Measurements from ENCODE around the gene TWNK. TPM values are rescaled to one million over a fixed set of nuclear protein-coding genes. Genes with fewer than 3 reads are reported as not detected.

Gene TWNK
- total and polyA plus RNA-seq, 2 of the 4 experiments (the other 2 are of a cell fraction): 7.7 to 8.8 TPM

- no peak overlapping the region for H3K4me3 ChIP-seq (ENCODE audit: insufficient read depth, low read depth, low read length)
- no peak overlapping the region for H3K9ac ChIP-seq (ENCODE audit: low read depth, low read length)
- TF ChIP-seq CEBPB (IDR thresholded peaks at IDR 0.05; ENCODE audit: low read depth, low read length): no peak
- no peak for TF ChIP-seq USF2 (IDR thresholded peaks at IDR 0.05; ENCODE audit: low read depth, low read length)
- H3K18ac ChIP-seq (ENCODE audit: low read depth, low read length): no peak overlapping the region
- no peak overlapping the region for H2AFZ ChIP-seq (replicated peaks; ENCODE audit: low read length, poor library complexity)
- dilution Hi-C loops (cut with HindIII; ENCODE audit: low sequenced_read_pairs, unreplicated experiment) (no loop called here), intact Hi-C loops (cut with micrococcal nuclease) (no loop called here), in situ Hi-C loops (cut with MboI; ENCODE audit: low sequenced_read_pairs) (no loop called here)
- H3K4ac ChIP-seq (ENCODE audit: low read depth, low read length): no peak overlapping the region
- WGBS, 2 experiments (ENCODE audit: extremely low coverage in 2 of 2, insufficient read length in 1 of 2): 70% methylated on average over 3 of the region's 4 CpGs; no CpG with 5 or more reads in 1 of the 2 experiments
- no peak overlapping the region for H2AK5ac ChIP-seq (ENCODE audit: low read depth, low read length)
- H4K20me1 ChIP-seq (ENCODE audit: insufficient read depth, low read length): no peaks in the 10 kb centered on the region
- H3K9me3 ChIP-seq (ENCODE audit: control insufficient read depth, insufficient read depth, low read length): no peaks in the 10 kb centered on the region
- H3K27me3 ChIP-seq (ENCODE audit: control insufficient read depth, insufficient read depth, low read length): no peaks in the 10 kb centered on the region
- no peaks in the 10 kb centered on the region for H3K79me1 ChIP-seq (ENCODE audit: low read depth in 1 of 2, low read length in 2 of 2)
- no peak overlapping the region; the same call in 1 of the 2 replicates for H3K23ac ChIP-seq (ENCODE audit: low read depth, low read length)
- no peak overlapping the region for H4K8ac ChIP-seq (ENCODE audit: low read depth in 2 of 2, low read length in 2 of 2)
- no peak overlapping the region for H4K91ac ChIP-seq (ENCODE audit: insufficient read depth, low read depth, low read length)
- no peak for DNase-seq
- H3K9me1 ChIP-seq (ENCODE audit: insufficient read depth, low read length): peaks cover 12% of the 10 kb centered on the region; the same call in 1 of the 2 replicates
- POLR2A ChIA-PET (ENCODE audit: unreplicated experiment): no interaction called here
- no peak overlapping the region for H3K56ac ChIP-seq (ENCODE audit: extremely low read depth, insufficient read depth, low read length)
- H3K4me2 ChIP-seq (ENCODE audit: low read depth, low read length): no peak overlapping the region
- ATAC-seq (ENCODE audit: low read depth): no peak
- no peak overlapping the region for H2BK15ac ChIP-seq (ENCODE audit: low read depth, low read length)
- no peak overlapping the region for H4K5ac ChIP-seq (ENCODE audit: low read depth, low read length)
- H2BK120ac ChIP-seq (ENCODE audit: low read depth, low read length): no peak overlapping the region
- peaks cover 6% of the 10 kb centered on the region for H3K4me1 ChIP-seq (ENCODE audit: control insufficient read depth, insufficient read depth, low read length)
- no peak overlapping the region for H2BK20ac ChIP-seq (ENCODE audit: low read depth, low read length)
- H2AK9ac ChIP-seq (replicated peaks; ENCODE audit: low read depth, low read length, poor library complexity): no peak overlapping the region
- peaks cover 4% of the 10 kb centered on the region for H3K36me3 ChIP-seq (ENCODE audit: control insufficient read depth, insufficient read depth, low read length)
- CTCF ChIA-PET: no interaction called here
- no peak overlapping the region for H3K14ac ChIP-seq (replicated peaks; ENCODE audit: low read depth, low read length)
- BruUV-seq (replicated peaks): no TSS peak
- H3K27ac ChIP-seq (ENCODE audit: insufficient read depth, low read length): no peak overlapping the region
- no peak overlapping the region for H2BK5ac ChIP-seq (ENCODE audit: low read depth, low read length, poor library complexity, severe bottlenecking)
These were observed 16.2 kb upstream of the TWNK start for GRCh38 chr10:100970914-100971811.
